Liver (tissue), 9 donors: ENCODE measurements around the gene DISP3. TPM values are rescaled to one million over a fixed set of nuclear protein-coding genes. Genes with fewer than 3 reads are reported as not detected.

ENCODE experiments used
- DNase-seq: peaks from one replicate; pipeline ENCODE4 v3.0.0-alpha.2; 2017; ENCODE audit warnings: low spot score
- H3K27ac ChIP-seq, 2 donors: one replicate each; pipeline ENCODE4 v1.7.0; 2013; ENCODE audit warnings: inconsistent platforms in 2 of 2, low read length in 2 of 2, control low read depth in 1 of 2, low read depth in 1 of 2, mild to moderate bottlenecking in 1 of 2
- H3K27me3 ChIP-seq, 4 donors: one replicate each; pipeline versions ENCODE4 v1.6.1 to v1.7.0; 2013; ENCODE audit warnings: low read length in 3 of 4, inconsistent platforms in 1 of 4, mild to moderate bottlenecking in 1 of 4, moderate library complexity in 1 of 4; ENCODE audit not compliant: control insufficient read depth in 4 of 4, insufficient read depth in 4 of 4
- H3K36me3 ChIP-seq, 4 donors: one replicate each; pipeline versions ENCODE4 v1.6.1 to v1.7.0; 2013; ENCODE audit warnings: low read length in 3 of 4, mild to moderate bottlenecking in 3 of 4, low read depth in 1 of 4, moderate library complexity in 1 of 4; ENCODE audit not compliant: control insufficient read depth in 4 of 4, insufficient read depth in 3 of 4
- H3K4me1 ChIP-seq, 4 donors: one replicate each; pipeline versions ENCODE4 v1.6.1 to v1.7.0; 2013; ENCODE audit warnings: low read length in 3 of 4, mild to moderate bottlenecking in 3 of 4, moderate library complexity in 1 of 4; ENCODE audit not compliant: control insufficient read depth in 4 of 4, insufficient read depth in 4 of 4
- H3K4me3 ChIP-seq, 3 donors: one replicate each; pipeline versions ENCODE4 v1.6.1 to v1.7.0; 2013; ENCODE audit warnings: low read length in 3 of 3, control low read depth in 1 of 3, low read depth in 1 of 3, mild to moderate bottlenecking in 1 of 3
- H3K9ac ChIP-seq, 2 donors: one replicate each; pipeline ENCODE4 v1.7.0; 2013; ENCODE audit warnings: low read length in 2 of 2, mild to moderate bottlenecking in 2 of 2, moderate library complexity in 2 of 2, control low read depth in 1 of 2, low read depth in 1 of 2
- H3K9me3 ChIP-seq, 4 donors: one replicate each; pipeline versions ENCODE4 v1.6.1 to v1.7.0; 2013; ENCODE audit warnings: low read length in 3 of 4; ENCODE audit not compliant: control insufficient read depth in 4 of 4
- CTCF ChIP-seq: fragments of 150-350 bp; IDR thresholded peaks from 2 replicates; pipeline ENCODE4 v1.5.1; 2017; ENCODE audit warnings: improper control_type of control experiment, low read depth, low read length; ENCODE audit not compliant: missing input control
- EGR1 ChIP-seq, 2 donors: IDR thresholded peaks; 2 replicates each; pipeline ENCODE4 v1.6.1; 2016 to 2018; ENCODE audit warnings: antibody characterized with exemption in 2 of 2, low read depth in 2 of 2
- FOXA1 ChIP-seq: IDR thresholded peaks from 2 replicates; pipeline ENCODE4 v1.6.1; 2016; ENCODE audit warnings: antibody characterized with exemption
- FOXA2 ChIP-seq: IDR thresholded peaks from 2 replicates; pipeline ENCODE4 v1.6.1; 2016; ENCODE audit warnings: antibody characterized with exemption
- HNF4G ChIP-seq: IDR thresholded peaks from 2 replicates; pipeline ENCODE4 v1.6.1; 2016; ENCODE audit warnings: antibody characterized with exemption
- JUND ChIP-seq, 2 donors: IDR thresholded peaks; 2 replicates each; pipeline ENCODE4 v1.6.1; 2016; ENCODE audit warnings: antibody characterized with exemption in 2 of 2
- MAX ChIP-seq: IDR thresholded peaks from 2 replicates; pipeline ENCODE4 v1.6.1; 2016; ENCODE audit warnings: antibody characterized with exemption
- NR2F2 ChIP-seq: IDR thresholded peaks from 2 replicates; pipeline ENCODE4 v1.6.1; 2016; ENCODE audit warnings: antibody characterized with exemption
- RAD21 ChIP-seq, 2 donors: IDR thresholded peaks; 2 replicates each; pipeline ENCODE4 v1.6.1; 2016; ENCODE audit warnings: antibody characterized with exemption in 2 of 2, mild to moderate bottlenecking in 2 of 2
- REST ChIP-seq: IDR thresholded peaks from 2 replicates; pipeline ENCODE4 v1.6.1; 2016; ENCODE audit warnings: antibody characterized with exemption, mild to moderate bottlenecking
- RXRA ChIP-seq, 2 donors: IDR thresholded peaks; 2 replicates each; pipeline ENCODE4 v1.6.1; 2017 to 2018; ENCODE audit warnings: antibody characterized with exemption in 2 of 2, mild to moderate bottlenecking in 1 of 2
- SP1 ChIP-seq: IDR thresholded peaks from 2 replicates; pipeline ENCODE4 v1.6.1; 2018; ENCODE audit warnings: antibody characterized with exemption, mild to moderate bottlenecking
- TAF1 ChIP-seq: conservative IDR thresholded peaks from 2 replicates; pipeline ENCODE4 v1.6.1; 2016; ENCODE audit warnings: antibody characterized with exemption, mild to moderate bottlenecking
- YY1 ChIP-seq: IDR thresholded peaks from 2 replicates; pipeline ENCODE4 v1.6.1; 2016; ENCODE audit warnings: antibody characterized with exemption, mild to moderate bottlenecking
- ZBTB33 ChIP-seq: IDR thresholded peaks from 2 replicates; pipeline ENCODE4 v1.6.1; 2016; ENCODE audit warnings: antibody characterized with exemption
- WGBS: extraction: QIAGEN DNeasy Blood & Tissue Kit; methylation state at CpG from one replicate; pipeline ENCODE4 v1.1.7; 2013; 5-methylcytosine and 5-hydroxymethylcytosine counted together
- polyA plus RNA-seq, 2 donors: library from polyadenylated mRNA; stranded (reverse) in 1 of 2; unstranded in 1 of 2; fragments of 200-250 nt in 1 of 2; fragments of >200 nt in 1 of 2; fragmentation: Nextera tagmentation in 1 of 2; extraction: Ambion mirVana in 1 of 2; gene quantifications; one replicate each; pipeline versions ENCODE4 v1.2.1 to v1.2.3, GENCODE V29; 2013 to 2015
- total RNA-seq, 2 donors: library from RNA; depleted of rRNA; stranded (reverse); fragments of >200 nt; gene quantifications; one replicate each; pipeline ENCODE4 v1.2.3, GENCODE V29; 2014
- donor health status: healthy.
- donor health status: healthy.
- donor health status: healthy.
- donor health status: healthy.
- donor health status: healthy.

The DISP3 gene
- total and polyA plus RNA-seq, 4 donors: 0.02 to 0.08 TPM; not detected in 2

GRCh38 chr1:11561740-11562139 is 82.8 kb downstream of the DISP3 start (continued):
- TF ChIP-seq SP1: no peak

GRCh38 chr1:11562664-11563063 is 83.7 kb downstream of the DISP3 start:
- WGBS: 72% methylated on average over 6 of the region's 6 CpGs
- Histone ChIP-seq H3K4me1 (no peaks in the 10 kb centered on the region), H3K27me3 (peaks cover 0 to 2% (median under 1%) of the 10 kb centered on the region in 4 donors), H3K27ac (no peak overlapping the region), H3K36me3 (no peaks in the 10 kb centered on the region), H3K4me3 (no peak overlapping the region), H3K9ac (no peak overlapping the region), H3K9me3 (no peaks in the 10 kb centered on the region)
- TF ChIP-seq CTCF: no peak
- no peak for TF ChIP-seq YY1
- TF ChIP-seq FOXA1: no peak
- TF ChIP-seq REST: no peak
- no peak for TF ChIP-seq EGR1 (IDR thresholded peaks at IDR 0.05; ENCODE audit: low read depth in 2 of 2)
- no peak for TF ChIP-seq HNF4G
- no peak for TF ChIP-seq TAF1
- no peak for TF ChIP-seq FOXA2
- no peak for TF ChIP-seq SP1
- TF ChIP-seq RAD21 (IDR thresholded peaks at IDR 0.05): no peak
- no peak for TF ChIP-seq JUND (IDR thresholded peaks at IDR 0.05)
- TF ChIP-seq MAX: no peak
- TF ChIP-seq RXRA (IDR thresholded peaks at IDR 0.05): no peak
- no peak for DNase-seq

GRCh38 chr1:11563560-11564069 is 84.7 kb downstream of the DISP3 start:
- no peak overlapping the region for H3K4me3 ChIP-seq
- H3K9ac ChIP-seq: no peak overlapping the region
- WGBS: 13% methylated on average over 14 of the region's 14 CpGs
- no peak overlapping the region for H3K27ac ChIP-seq
- TF ChIP-seq MAX (no peak), EGR1 (IDR thresholded peaks at IDR 0.05; ENCODE audit: low read depth in 2 of 2) (no peak), ZBTB33 (no peak), JUND (IDR thresholded peaks at IDR 0.05) (no peak), REST (no peak), HNF4G (no peak), FOXA2 (no peak), NR2F2 (no peak), SP1 (no peak)
- H3K4me1 ChIP-seq: no peaks in the 10 kb centered on the region
- H3K36me3 ChIP-seq: no peaks in the 10 kb centered on the region
- H3K9me3 ChIP-seq: no peaks in the 10 kb centered on the region
- H3K27me3 ChIP-seq: peaks cover 0 to 2% (median 0%) of the 10 kb centered on the region in 4 donors
- no peak for DNase-seq
